Measurements from ENCODE around the gene PARP14. TPM values are rescaled to one million over a fixed set of nuclear protein-coding genes. Genes with fewer than 3 reads are reported as not detected.
"Not testable (repeated sequence)": the region's sequence is repeated elsewhere in the genome, so short reads cannot be mapped to it uniquely, and the experiment has no call there.

Gene PARP14
- total and polyA plus RNA-seq, 2 experiments from 2014 or later, result 5.6 to 11.7 TPM

DNA sequence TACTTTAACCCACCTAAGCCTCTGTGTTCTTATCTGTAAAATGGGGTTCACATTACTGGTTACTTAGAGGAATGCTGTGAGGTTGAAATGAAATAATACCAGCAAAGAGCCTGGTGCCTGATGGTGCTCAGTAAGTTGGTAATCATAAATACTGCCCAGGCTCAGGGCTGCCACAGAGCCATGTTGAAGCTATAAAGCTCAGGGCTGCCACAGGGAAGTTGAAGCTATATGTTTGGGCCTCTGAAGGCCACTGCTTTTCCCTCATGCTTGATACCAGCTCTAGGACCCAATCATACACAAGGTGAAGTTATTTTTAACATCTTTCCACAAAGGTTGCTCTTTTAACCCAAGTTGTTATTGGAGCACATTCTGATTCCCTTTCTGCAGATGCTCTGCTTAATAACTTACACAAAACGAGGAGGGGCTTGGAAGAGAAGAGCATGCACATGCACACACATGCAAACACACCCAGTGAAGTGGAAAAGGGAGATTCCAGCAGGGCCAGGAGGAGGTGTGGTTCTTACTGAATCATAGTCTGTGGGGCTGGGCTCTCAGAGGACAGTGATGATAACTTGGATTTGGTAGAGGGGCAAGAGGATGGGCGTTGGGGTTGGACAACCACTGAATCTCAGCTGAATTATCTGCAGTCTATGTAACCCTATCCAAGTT is 17.4 kb downstream of the PARP14 start:
- no peak overlapping the region for H3K4me3 ChIP-seq
- in situ Hi-C loops (cut with MboI), result loop anchor here (25.0 kb wide), 1 partner anchor 236 kb away; no protein-coding TSS in a partner anchor
- 63 to 65% methylated on average over 2 of the region's 2 CpGs for WGBS, 2 experiments (ENCODE audit: low coverage in 1 of 2, low lambda C conversion rate in 2 of 2, missing lambda C conversion rate in 2 of 2)
- no peak overlapping the region for H3K27ac ChIP-seq
- no peaks in the 10 kb centered on the region for H4K20me1 ChIP-seq (ENCODE audit: insufficient read depth)
- no peaks in the 10 kb centered on the region for H3K9me3 ChIP-seq (ENCODE audit: low read depth)
- TF ChIP-seq EZH2 (IDR thresholded peaks at IDR 0.05; ENCODE audit: insufficient read depth, poor library complexity, severe bottlenecking), result no peak
- TF ChIP-seq EZH2phosphoT487 (IDR thresholded peaks at IDR 0.05; ENCODE audit: insufficient read depth, low read depth), result no peak
- no peaks in the 10 kb centered on the region for H3K27me3 ChIP-seq (replicated peaks; ENCODE audit: insufficient read depth)
- H2AFZ ChIP-seq, result no peak overlapping the region
- H3F3A ChIP-seq (ENCODE audit: insufficient read depth), result no peaks in the 10 kb centered on the region
- no peak overlapping the region for H3K9ac ChIP-seq
- no peaks in the 10 kb centered on the region for H3K4me1 ChIP-seq (ENCODE audit: insufficient read depth)
- H3K79me2 ChIP-seq (ENCODE audit: insufficient read depth), result no peaks in the 10 kb centered on the region
- no peak overlapping the region for H3K4me2 ChIP-seq (ENCODE audit: unreplicated experiment)
- no peak for DNase-seq
- no peaks in the 10 kb centered on the region for H3K36me3 ChIP-seq (ENCODE audit: low read depth)
- H3K9me2 ChIP-seq (ENCODE audit: insufficient read depth), result no peaks in the 10 kb centered on the region

DNA sequence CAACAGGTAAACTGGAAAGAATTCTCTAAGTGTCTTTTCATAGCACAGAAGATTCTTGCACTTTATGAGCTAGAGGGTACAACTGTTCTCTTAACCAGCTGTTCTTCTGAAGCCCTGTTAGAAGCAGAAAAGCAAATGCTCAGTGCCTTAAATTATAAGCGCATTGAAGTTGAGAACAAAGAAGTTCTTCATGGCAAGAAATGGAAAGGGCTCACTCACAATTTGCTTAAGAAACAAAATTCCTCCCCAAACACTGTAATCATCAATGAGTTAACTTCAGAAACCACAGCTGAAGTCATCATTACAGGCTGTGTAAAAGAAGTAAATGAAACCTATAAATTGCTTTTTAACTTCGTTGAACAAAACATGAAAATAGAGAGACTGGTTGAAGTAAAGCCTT is 19.6 kb downstream of the PARP14 start:
- Histone ChIP-seq H3K4me1 (ENCODE audit: insufficient read depth) (no peaks in the 10 kb centered on the region), H3K9ac (no peak overlapping the region), H2AFZ (no peak overlapping the region), H3K4me3 (no peak overlapping the region), H3K9me3 (ENCODE audit: low read depth) (no peaks in the 10 kb centered on the region), H3K27ac (no peak overlapping the region), H3K27me3 (replicated peaks; ENCODE audit: insufficient read depth) (no peaks in the 10 kb centered on the region), H3K79me2 (ENCODE audit: insufficient read depth) (no peaks in the 10 kb centered on the region), H3K4me2 (ENCODE audit: unreplicated experiment) (no peak overlapping the region), H3F3A (ENCODE audit: insufficient read depth) (no peaks in the 10 kb centered on the region), H3K9me2 (ENCODE audit: insufficient read depth) (no peaks in the 10 kb centered on the region), H4K20me1 (ENCODE audit: insufficient read depth) (no peaks in the 10 kb centered on the region), H3K36me3 (ENCODE audit: low read depth) (no peaks in the 10 kb centered on the region)
- WGBS, 2 experiments (ENCODE audit: low coverage in 1 of 2, low lambda C conversion rate in 2 of 2, missing lambda C conversion rate in 2 of 2), result 92 to 100% methylated on average over 2 of the region's 2 CpGs
- DNase-seq, result no peak
- in situ Hi-C loops (cut with MboI), result no loop called here
- TF ChIP-seq EZH2 (IDR thresholded peaks at IDR 0.05; ENCODE audit: insufficient read depth, poor library complexity, severe bottlenecking) (no peak), EZH2phosphoT487 (IDR thresholded peaks at IDR 0.05; ENCODE audit: insufficient read depth, low read depth) (no peak)

DNA sequence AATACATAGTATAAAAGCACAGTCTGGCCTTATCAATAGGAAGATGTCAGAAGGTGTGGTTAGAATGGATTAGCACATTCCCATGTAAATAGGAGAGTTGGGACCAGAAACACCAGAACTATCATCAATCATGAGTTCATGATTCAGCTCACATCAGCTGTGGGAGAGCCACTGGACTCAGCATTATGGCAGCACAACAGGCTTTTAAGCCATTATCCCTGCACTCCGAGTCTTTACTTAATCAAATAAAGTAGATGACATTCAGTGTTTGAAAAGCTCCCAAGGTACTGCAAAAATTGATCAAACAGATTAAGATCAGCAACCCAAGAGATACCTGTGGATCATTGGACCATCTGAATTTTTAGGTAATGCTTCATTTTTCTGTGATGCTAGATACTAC is 24.7 kb downstream of the PARP14 start:
- H2AFZ ChIP-seq, result no peak overlapping the region
- H3K9me2 ChIP-seq (ENCODE audit: insufficient read depth), result no peaks in the 10 kb centered on the region
- no peaks in the 10 kb centered on the region for H4K20me1 ChIP-seq (ENCODE audit: insufficient read depth)
- no peak for DNase-seq
- H3K27ac ChIP-seq, result no peak overlapping the region
- H3F3A ChIP-seq (ENCODE audit: insufficient read depth), result no peaks in the 10 kb centered on the region
- no peak overlapping the region for H3K4me3 ChIP-seq
- in situ Hi-C loops (cut with MboI), result no loop called here
- no peaks in the 10 kb centered on the region for H3K4me1 ChIP-seq (ENCODE audit: insufficient read depth)
- no peaks in the 10 kb centered on the region for H3K9me3 ChIP-seq (ENCODE audit: low read depth)
- WGBS, 2 experiments (ENCODE audit: low coverage in 1 of 2, low lambda C conversion rate in 2 of 2, missing lambda C conversion rate in 2 of 2), result 95 to 96% methylated on average over 1 of the region's 1 CpG
- no peak overlapping the region for H3K4me2 ChIP-seq (ENCODE audit: unreplicated experiment)
- H3K27me3 ChIP-seq (replicated peaks; ENCODE audit: insufficient read depth), result no peaks in the 10 kb centered on the region
- TF ChIP-seq EZH2 (IDR thresholded peaks at IDR 0.05; ENCODE audit: insufficient read depth, poor library complexity, severe bottlenecking) (no peak), EZH2phosphoT487 (IDR thresholded peaks at IDR 0.05; ENCODE audit: insufficient read depth, low read depth) (no peak)
- H3K9ac ChIP-seq, result no peak overlapping the region
- no peaks in the 10 kb centered on the region for H3K36me3 ChIP-seq (ENCODE audit: low read depth)
- H3K79me2 ChIP-seq (ENCODE audit: insufficient read depth), result no peaks in the 10 kb centered on the region

DNA sequence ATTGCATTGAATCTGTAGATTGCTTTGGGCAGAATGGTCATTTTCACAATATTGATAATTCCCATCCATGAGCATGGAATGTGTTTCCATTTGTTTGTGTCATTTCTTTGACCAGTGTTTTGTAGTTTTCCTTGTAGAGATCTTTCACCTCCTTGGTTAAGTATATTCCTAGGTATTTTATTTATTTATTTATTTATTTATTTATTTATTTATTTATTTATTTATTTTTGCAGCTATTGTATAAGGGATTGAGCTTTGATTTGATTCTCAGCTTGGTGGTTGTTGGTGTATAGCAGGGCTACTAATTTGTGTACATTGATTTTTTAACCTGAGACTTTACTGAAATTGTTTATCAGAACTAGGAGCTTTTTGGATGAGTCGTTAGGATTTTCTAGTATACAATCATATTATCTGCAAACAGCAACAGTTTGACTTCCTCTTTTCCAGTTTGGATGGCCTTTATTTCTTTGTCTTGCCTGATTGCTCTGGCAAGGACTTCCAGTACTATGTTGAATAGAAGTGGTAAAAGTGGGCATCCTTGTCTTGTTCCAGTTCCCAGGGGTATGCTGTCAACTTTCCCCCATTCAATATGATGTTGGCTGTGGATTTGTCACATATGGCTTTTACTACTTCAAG is 30.1 kb downstream of the PARP14 start:
- WGBS, 2 experiments (ENCODE audit: low coverage in 1 of 2, low lambda C conversion rate in 2 of 2, missing lambda C conversion rate in 2 of 2), result 100% methylated on average over 1 of the region's 1 CpG

More for the DNA sequence above, 30.1 kb downstream of the PARP14 start:
- H3K9ac ChIP-seq; H3K4me1 ChIP-seq (ENCODE audit: insufficient read depth); H3K9me3 ChIP-seq (ENCODE audit: low read depth); H3K27me3 ChIP-seq (replicated peaks; ENCODE audit: insufficient read depth); H3K9me2 ChIP-seq (ENCODE audit: insufficient read depth); DNase-seq; in situ Hi-C loops (cut with MboI); H3K27ac ChIP-seq; H3F3A ChIP-seq (ENCODE audit: insufficient read depth); H2AFZ ChIP-seq; H4K20me1 ChIP-seq (ENCODE audit: insufficient read depth); H3K4me3 ChIP-seq; H3K36me3 ChIP-seq (ENCODE audit: low read depth); H3K4me2 ChIP-seq (ENCODE audit: unreplicated experiment); H3K79me2 ChIP-seq (ENCODE audit: insufficient read depth): not testable (repeated sequence)

Measured in GM23248 (cell line).